Measurements from ENCODE around the gene CFAP141. TPM values are rescaled to one million over a fixed set of nuclear protein-coding genes. Genes with fewer than 3 reads are reported as not detected.

CFAP141 gene
- total RNA-seq, 2 donors from 2014 or later, result not detected

DNA sequence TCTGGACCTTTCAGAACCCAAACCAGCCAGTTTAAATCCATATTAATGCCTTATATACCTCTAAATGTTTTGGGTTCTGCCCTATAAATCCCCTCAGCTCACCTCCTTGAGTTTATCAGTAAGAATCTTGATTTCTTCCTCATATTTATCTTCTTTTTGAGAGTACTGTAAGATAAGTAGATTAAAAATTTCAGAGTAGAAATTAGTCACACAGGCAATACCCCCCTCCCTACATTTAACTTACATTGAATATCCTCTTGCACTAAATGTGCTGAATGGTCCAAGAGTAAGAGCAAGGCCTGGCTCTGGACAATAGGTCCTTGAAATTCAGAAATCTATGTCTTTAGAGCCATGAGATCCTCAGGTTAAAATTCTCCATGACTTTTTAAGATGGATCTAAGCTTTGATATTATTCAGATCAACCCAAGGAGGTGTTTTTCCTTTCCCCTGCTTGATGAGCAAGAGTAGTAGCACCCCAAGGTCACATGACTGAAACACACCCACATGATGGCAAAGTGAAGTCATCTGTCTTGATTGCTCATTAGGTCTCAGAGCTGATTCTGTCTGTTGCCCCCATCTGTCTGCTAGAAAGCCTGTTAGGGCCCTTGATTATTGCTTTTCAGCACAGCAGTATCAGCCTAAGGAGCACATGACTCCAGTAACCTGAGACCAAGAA is 35.4 kb downstream of the CFAP141 start:
- TF ChIP-seq, protein P1, sequence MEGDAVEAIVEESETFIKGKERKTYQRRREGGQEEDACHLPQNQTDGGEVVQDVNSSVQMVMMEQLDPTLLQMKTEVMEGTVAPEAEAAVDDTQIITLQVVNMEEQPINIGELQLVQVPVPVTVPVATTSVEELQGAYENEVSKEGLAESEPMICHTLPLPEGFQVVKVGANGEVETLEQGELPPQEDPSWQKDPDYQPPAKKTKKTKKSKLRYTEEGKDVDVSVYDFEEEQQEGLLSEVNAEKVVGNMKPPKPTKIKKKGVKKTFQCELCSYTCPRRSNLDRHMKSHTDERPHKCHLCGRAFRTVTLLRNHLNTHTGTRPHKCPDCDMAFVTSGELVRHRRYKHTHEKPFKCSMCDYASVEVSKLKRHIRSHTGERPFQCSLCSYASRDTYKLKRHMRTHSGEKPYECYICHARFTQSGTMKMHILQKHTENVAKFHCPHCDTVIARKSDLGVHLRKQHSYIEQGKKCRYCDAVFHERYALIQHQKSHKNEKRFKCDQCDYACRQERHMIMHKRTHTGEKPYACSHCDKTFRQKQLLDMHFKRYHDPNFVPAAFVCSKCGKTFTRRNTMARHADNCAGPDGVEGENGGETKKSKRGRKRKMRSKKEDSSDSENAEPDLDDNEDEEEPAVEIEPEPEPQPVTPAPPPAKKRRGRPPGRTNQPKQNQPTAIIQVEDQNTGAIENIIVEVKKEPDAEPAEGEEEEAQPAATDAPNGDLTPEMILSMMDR (IDR thresholded peaks at IDR 0.05), result no peak
- TF ChIP-seq POLR2A (IDR thresholded peaks at IDR 0.05), result no peak
- no peak overlapping the region for H3K27ac ChIP-seq
- peaks cover 24 to 50% of the 10 kb centered on the region in 2 donors for H3K36me3 ChIP-seq (replicated peaks in 1 of 2; ENCODE audit: insufficient read depth in 1 of 2, low read depth in 2 of 2)
- no peak overlapping the region for H3K4me3 ChIP-seq
- ATAC-seq, result no peak
- H3K4me1 ChIP-seq, result peaks cover under 1% of the 10 kb centered on the region
- H3K9me3 ChIP-seq, result no peaks in the 10 kb centered on the region
- no peaks in the 10 kb centered on the region for H3K27me3 ChIP-seq
- intact Hi-C loops (cut with DNase I), result no loop called here
- DNase-seq, result no peak

DNA sequence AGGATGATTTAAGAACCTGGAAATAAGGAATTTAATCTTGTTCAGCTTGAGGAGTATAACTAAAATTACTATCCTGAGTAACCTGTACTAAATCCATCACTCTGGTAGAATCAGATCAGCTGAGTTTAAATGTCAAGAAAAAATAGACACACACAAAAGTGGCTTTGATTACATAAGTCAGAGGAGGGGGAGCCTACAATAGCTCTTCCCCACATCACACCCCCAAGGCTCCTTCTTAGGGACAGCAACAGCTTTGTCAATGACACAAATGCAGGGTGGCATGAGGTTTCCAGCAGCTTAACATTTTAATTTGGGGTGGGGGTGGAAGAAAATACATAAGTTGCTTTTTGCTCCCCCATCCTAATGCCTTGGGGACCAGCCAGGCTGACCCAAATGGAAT is 38.7 kb downstream of the CFAP141 start:
- Histone ChIP-seq H3K4me1 (no peaks in the 10 kb centered on the region), H3K27ac (no peak overlapping the region), H3K27me3 (no peaks in the 10 kb centered on the region), H3K36me3 (replicated peaks in 1 of 2; ENCODE audit: insufficient read depth in 1 of 2, low read depth in 2 of 2) (peaks cover 24 to 45% of the 10 kb centered on the region in 2 donors), H3K4me3 (no peak overlapping the region), H3K9me3 (no peaks in the 10 kb centered on the region)
- intact Hi-C loops (cut with DNase I), result no loop called here
- no peak for TF ChIP-seq POLR2A (IDR thresholded peaks at IDR 0.05)
- TF ChIP-seq, protein P1 (IDR thresholded peaks at IDR 0.05), result no peak
- ATAC-seq, result no peak
- no peak for DNase-seq

DNA sequence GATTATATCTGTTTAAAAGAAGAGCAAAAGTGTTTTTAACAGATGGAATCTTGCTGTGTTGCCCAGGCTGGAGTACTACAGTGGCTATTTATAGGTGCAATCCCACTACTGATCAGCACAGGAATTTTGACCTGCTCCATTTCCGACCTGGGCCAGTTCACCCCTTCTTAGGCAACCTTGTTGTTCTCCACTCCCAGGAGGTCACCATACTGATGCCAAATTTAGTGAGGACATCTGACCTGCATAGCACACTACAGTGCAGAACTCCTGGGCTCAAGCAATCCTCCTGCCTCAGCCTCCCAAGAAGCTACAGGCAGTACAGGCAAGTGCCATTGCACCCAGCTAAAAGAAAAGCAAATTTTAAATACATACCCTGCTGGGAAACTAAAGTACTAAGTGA is 39.9 kb downstream of the CFAP141 start:
- 53 to 70% methylated on average over 1 of the region's 1 CpG for WGBS, 2 donors
- TF ChIP-seq POLR2A (IDR thresholded peaks at IDR 0.05), result no peak
- TF ChIP-seq, protein P1 (IDR thresholded peaks at IDR 0.05), result no peak
- DNase-seq, result no peak
- Histone ChIP-seq H3K4me1 (no peaks in the 10 kb centered on the region), H3K9me3 (no peaks in the 10 kb centered on the region), H3K27ac (no peak overlapping the region), H3K36me3 (replicated peaks in 1 of 2; ENCODE audit: insufficient read depth in 1 of 2, low read depth in 2 of 2) (peaks cover 24 to 33% of the 10 kb centered on the region in 2 donors), H3K4me3 (no peak overlapping the region), H3K27me3 (no peaks in the 10 kb centered on the region)
- no peak for ATAC-seq
- intact Hi-C loops (cut with DNase I), result no loop called here

DNA sequence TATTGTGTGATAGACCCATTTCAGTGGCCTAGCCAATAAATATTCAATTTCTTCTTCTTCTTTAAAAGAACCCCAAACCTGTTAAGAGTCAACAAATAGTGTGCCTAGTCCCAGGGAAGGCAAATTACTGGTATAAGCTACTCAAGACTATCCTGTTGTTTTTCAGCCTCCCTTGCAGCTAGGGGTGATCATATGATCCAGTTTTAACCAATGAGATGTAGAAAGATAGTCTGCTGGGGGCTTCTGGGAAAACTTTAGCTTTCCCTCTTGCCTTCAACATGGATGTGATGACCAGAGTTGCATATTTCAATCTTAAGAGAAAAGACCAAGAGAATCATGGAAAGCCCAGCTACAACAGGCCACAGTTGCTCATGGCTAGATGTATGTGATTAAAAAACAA is 46.6 kb downstream of the CFAP141 start:
- TF ChIP-seq, protein P1 (IDR thresholded peaks at IDR 0.05), result no peak
- no peak for TF ChIP-seq POLR2A (IDR thresholded peaks at IDR 0.05)
- H3K4me1 ChIP-seq, result peaks cover 13% of the 10 kb centered on the region
- H3K4me3 ChIP-seq, result no peak overlapping the region
- H3K9me3 ChIP-seq, result no peaks in the 10 kb centered on the region
- no peaks in the 10 kb centered on the region for H3K27me3 ChIP-seq
- H3K27ac ChIP-seq, result no peak overlapping the region
- DNase-seq (no peak), ATAC-seq (no peak)
- intact Hi-C loops (cut with DNase I), result no loop called here
- H3K36me3 ChIP-seq (replicated peaks in 1 of 2; ENCODE audit: insufficient read depth in 1 of 2, low read depth in 2 of 2), result peaks cover 0 to 2% of the 10 kb centered on the region in 2 donors
